ENCODE measurements around the gene EML1.

The EML1 gene

DNA sequence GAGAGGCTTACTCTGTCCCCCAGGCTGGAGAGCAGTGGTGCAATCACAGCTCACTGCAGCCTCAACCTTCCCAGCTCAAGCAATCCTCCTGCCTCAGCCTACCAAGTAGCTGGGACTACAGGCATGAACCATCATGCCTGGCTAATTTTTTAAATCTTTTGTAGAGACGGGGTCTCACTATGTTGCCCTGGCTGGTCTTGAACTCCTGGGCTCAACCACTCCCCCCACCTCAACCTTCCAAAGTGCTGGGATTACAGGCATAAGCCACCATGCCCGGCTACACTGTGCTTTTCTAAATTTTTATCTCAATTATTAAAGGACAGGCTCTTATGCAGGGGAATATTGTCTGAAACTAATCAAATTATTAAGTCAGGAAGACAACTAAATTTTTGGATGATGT is 44.6 kb downstream of the EML1 start:
- no peak for DNase-seq

DNA sequence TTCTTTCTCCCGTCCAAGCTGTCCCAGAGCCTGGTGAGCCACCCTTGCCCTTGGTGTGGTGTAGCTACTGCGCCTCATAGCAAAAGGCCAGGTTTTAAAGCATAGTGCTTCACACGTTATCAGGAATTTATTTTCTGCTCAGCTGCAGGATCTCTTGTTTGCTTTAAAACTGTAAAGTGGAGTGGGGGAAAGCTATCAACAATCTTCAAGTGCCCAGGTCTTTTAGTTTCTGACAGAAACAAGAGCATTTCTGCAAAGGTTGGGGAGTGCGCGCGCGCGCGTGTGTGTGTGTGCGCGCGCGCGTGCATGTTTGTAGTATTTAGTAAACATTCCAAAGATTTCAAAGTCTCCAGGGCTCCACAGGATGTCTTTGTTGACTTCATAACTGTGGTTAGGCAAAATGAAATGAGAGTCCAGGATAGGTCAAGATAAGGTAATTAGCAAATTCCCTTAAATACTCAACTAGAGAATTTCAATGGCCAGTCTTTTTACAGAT is 45.5 kb downstream of the EML1 start:
- DNase-seq: no peak

DNA sequence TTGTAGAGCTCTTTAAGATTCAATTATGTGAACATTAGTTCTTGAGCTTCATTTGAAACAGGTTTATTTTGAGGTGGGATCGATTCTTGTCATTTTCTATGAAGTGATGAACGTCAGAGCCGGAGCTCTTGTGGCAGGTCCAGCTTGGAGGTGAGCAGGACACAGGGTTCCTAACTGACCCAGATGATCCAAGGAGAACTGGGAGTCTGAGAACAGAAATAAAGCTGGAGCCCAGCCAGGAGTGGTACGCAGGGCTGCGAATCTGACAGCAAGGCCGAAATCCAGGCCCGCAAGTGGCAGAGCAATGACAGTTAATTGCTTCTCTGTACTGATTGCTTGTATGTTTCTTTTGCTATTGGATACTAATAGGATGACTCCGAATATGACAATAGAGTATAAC is 46.5 kb downstream of the EML1 start:
- no peak for DNase-seq

DNA sequence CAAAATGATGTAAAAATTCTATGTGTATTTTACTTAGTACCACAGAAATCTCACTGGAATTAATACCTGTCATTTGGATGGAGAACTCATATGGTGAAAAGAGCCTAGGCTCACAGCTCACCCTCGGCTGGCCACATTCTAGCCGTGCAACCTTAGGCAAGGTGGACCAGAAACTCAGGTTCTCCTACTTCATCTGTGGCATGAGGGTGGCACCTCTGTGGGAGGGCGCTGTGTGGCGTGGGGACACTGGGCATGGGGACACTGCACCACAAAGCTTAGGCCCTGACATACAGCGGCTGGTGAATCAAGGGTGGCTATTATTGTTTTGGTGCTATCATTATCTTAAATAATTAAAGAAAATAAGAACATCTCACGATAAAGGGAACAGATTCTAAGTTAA is 47.1 kb downstream of the EML1 start:
- no peak for DNase-seq

DNA sequence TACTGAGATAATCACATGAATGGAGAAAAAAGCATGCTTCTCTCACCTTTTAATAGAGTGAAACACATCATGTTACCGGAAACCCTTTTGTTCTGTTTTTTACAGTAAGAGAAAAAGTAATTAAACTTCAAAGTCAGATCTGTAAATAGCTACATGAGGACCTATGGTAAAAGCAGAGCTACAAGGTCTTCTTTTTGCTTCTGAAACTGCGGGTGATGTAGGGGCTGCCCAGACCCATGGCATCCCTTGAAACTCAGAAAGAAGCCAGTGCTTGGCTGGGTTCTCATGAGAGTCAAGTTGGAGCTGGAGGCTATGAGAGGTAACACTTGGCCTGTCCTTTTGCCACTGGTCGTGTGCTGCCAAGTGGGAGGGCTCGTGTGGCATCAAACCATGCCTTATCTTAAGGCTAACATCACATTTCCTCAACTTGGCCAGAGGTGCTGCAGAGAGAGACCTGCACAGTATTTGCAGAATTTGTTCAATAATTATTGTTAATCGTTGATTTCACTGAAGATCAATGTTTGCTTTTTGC is 47.6 kb downstream of the EML1 start:
- DNase-seq: no peak

DNA sequence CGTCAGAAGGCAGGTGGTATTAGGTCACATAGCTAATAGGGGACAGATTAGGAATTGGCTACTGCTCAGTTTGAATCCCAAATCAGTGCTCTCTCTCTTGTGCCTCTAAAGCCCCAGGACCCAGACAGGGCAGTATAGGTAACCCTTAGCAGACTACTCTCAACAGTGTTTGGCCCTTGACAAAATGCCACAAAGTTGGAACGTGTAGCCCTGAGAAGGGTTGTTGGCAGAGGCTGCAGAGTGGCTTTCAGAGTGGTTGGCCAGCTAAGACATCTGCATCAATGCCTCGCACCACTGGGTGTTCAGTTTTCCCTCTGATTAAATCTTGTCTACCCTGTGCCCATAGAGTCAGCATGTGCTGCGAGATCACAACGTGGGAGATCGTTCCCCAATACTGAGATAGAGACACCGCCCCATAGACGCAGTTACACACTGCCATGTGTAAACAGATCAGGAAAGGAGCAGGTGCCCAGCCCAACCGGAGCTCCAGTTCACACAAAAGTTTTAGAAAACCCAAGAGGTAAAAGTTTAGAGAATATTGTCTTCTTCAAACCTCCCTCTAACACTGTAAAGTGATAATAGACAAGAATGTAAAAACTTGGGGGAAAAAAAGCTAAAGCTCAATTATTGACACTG is 48.3 kb downstream of the EML1 start:
- no peak for DNase-seq

GRCh38 chr14:99842141-99842540 is 48.9 kb downstream of the EML1 start:
- no peak for DNase-seq

- no peak for DNase-seq
Measured at GRCh38 chr14:99846808-99847207, 53.6 kb downstream of the EML1 start.

- DNase-seq: no peak
Measured at GRCh38 chr14:99850709-99851108, 57.5 kb downstream of the EML1 start.

DNA sequence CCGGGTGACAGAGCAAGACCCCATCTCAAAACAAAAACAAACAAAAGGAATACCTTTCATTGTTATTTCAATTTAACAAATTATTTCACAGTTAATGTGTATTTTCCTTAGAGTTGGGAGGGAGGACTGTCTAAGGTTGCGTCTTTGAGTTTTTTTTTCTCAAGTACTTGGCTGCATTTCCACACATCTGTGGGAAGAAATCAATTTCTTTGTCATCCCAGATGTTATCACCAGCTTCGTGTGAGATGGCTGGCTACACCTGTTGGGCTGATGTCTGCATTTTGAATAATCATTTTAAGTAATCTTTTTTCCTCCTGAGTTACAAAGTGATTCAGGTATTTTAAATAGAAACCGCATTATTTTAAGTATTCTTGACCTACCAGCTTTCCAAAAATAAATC is 59.4 kb downstream of the EML1 start:
- no peak for DNase-seq

DNA sequence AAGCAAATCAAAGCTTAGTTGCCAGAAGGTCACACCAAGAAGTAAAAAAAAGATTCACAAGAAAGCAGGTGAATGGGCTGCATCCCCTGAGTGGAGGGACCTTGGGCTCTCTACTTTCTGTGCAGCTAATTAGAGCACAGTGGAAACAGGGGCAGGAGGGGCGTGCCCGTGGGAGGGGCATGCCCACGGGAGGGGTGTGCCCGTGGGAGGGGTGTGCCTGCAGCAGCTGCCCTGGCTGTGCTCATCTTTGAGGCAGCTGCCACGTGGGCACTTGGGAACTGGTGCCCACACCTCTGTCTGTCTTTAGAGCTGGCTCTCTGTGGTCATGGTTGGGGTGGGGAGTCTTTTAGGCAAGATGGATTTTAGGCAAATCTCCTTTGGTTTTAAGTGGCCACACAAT is 60.0 kb downstream of the EML1 start:
- no peak for DNase-seq

- no peak for DNase-seq
Measured at GRCh38 chr14:99854831-99855230, 61.6 kb downstream of the EML1 start.

DNA sequence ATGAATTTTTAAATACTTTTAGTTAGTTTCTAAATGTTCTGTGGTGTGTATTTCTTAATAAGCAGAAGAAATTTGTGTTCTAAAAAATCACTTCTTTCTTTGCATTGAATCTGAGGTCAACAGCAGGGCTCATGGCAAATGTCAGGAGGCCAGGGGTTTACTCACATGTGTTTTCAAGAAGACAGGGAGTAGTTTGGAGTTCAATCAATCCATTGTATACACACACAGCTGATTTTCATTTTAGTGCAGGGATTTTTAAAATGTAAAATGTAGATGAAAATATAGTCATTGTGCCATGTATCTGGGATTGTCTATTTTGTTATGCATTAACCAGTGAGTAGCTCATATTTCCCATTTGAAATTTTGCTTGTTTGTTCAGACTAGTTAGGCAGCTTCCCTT is 62.1 kb downstream of the EML1 start:
- DNase-seq: no peak

- DNase-seq: no peak
Measured at GRCh38 chr14:99857551-99857950, 64.3 kb downstream of the EML1 start.

- DNase-seq: no peak
Measured at GRCh38 chr14:99860219-99860618, 67.0 kb downstream of the EML1 start.

GRCh38 chr14:99862136-99862535 is 68.9 kb downstream of the EML1 start:
- no peak for DNase-seq

GRCh38 chr14:99863059-99863458 is 69.8 kb downstream of the EML1 start:
- no peak for DNase-seq

GRCh38 chr14:99865408-99865807 is 72.2 kb downstream of the EML1 start:
- DNase-seq: no peak

DNA sequence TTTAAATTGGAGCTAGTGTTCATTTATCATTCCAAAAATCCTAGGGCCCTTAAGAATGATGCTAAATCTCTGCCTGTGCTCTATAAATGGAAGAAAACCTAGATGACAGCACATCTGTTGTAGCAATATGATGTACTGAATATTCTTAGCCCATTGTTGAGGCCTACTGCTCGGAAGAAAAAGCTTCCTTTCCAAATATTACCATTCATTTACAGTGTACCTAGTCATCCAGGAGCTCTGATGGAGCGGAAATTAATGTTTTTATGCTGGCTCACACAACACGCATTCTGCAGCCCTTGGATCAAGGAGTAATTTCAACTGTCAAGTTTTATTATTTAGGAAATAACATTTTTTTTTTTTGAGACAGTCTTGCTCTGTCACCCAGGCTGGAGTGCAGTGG is 77.4 kb downstream of the EML1 start:
- DNase-seq: no peak

DNA sequence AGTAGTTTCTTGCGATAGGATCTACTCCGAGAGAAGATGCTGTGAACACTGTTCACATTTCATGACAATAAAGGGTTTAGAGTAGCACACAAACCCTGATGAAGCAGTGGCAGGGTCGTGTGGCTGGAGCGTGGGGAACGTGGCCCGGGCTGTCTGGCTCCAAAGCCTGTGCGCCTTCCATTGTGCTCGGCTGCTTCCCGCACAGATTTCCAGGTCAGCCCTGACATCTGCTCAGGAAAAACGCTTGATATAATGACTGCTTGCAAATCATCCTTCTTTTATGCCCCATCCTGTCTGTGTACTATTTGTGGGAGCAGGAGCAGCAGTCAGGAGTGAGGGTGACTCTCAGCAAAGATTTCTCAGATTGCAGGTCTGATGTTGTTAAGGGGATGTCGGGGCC is 78.6 kb downstream of the EML1 start:
- no peak for DNase-seq

DNA sequence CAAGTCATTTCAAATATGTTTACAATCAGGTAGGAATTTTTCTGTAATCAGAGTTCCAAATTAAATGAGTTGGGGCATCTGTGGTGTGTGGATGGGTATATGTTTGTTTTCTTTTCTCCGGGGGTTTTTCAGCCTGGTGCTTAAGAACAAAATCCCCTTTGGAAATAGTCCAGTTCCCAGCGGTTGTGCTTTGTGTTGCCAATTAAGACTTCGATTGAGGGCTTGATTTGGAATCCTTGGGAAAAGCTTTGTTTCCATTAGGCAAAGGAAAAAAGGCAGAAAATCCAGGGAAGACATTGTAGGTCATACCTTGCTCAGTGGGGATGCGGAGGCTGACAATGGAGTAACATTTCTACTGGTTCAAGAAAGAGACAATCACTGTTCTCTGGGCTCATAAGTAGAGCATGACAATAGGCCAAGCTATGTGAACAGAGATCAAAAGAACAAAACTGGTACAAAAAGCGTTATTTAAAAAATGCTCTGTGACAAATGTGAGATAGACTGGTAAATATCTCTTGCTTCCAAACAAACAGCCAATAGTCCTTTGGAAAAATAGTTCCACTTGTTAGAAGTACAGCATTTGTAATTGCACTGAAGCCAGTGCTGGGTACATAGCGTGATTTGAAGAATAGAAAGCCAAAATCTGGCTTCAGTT is 79.7 kb downstream of the EML1 start:
- DNase-seq: no peak

- no peak for DNase-seq
Measured at GRCh38 chr14:99873653-99874052, 80.4 kb downstream of the EML1 start.

- no peak for DNase-seq
Measured at GRCh38 chr14:99874306-99874705, 81.1 kb downstream of the EML1 start.

GRCh38 chr14:99875421-99875820 is 82.2 kb downstream of the EML1 start:
- DNase-seq: no peak

DNA sequence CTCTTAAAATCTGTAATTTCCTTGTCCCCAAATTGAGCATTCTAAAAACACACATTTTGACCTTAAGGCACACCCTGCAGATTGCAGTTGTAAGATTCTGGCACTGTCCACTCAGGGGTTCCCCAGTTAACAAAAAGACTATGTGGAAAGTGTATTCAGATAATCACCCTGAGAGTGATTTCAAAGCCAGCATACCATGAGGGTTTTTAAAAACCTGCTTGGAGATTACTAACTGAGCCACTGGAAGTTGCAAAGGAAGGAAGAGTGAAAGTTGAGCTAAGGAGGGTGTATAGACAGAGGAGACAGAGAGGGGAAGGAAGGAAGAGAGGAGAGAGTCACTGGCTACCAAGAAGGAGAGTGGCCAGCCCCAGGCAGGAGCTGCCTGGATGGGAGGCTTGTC is 82.6 kb downstream of the EML1 start:
- no peak for DNase-seq

All from OCI-M1 (cell line).